ENCODE measurements around the gene SHLD1. TPM values are rescaled to one million over a fixed set of nuclear protein-coding genes. Genes with fewer than 3 reads are reported as not detected.
A peak's percentile ranks its signal among the peaks of the same experiment; 100 is the strongest.
"Not testable (repeated sequence)": the region's sequence is repeated elsewhere in the genome, so short reads cannot be mapped to it uniquely, and the experiment has no call there.

SHLD1 gene
- total RNA-seq, 3 donors from 2014 or later (not counting 1 experiment from before 2014, with no cell fraction given) = 6.6 to 12.2 (median 8.3) TPM

DNA sequence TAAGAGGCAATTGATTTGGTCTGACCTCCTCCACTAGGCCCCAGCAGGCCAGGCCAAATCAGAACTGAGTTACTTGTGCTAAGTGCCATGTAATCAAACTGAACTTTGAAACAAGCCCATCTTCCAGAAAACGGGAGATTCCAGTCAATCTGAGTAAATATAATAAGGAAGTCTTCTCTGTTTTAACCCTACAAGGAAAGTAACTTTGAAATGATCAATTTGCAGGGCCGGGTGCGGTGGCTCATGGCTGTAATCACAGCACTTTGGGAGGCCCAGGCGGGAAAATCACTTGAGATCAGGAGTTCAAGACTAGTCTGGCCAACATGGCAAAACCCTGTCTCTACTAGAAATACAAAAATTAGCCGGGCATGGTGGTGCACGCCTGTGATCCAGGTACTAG, 2.0 kb upstream of the SHLD1 start:
- DNase-seq = no peak
- Histone ChIP-seq H3K4me3 (ENCODE audit: low read length) (no peak overlapping the region), H3K27ac (ENCODE audit: low read length) (no peak overlapping the region), H3K27me3 (ENCODE audit: control insufficient read depth, insufficient read depth, low read length) (no peaks in the 10 kb centered on the region), H3K9me3 (ENCODE audit: control insufficient read depth, insufficient read depth, low read length) (no peaks in the 10 kb centered on the region), H3K4me1 (ENCODE audit: control insufficient read depth, insufficient read depth, low read length) (peaks cover 14% of the 10 kb centered on the region), H3K36me3 (ENCODE audit: control insufficient read depth, insufficient read depth, low read length) (no peaks in the 10 kb centered on the region)
- intact Hi-C loops (cut with micrococcal nuclease) = no loop called here
- Mint-ChIP-seq H3K4me3 (peak overlapping the region; percentile 25), H3K4me1 (peaks cover 11 to 19% of the 10 kb centered on the region in 2 donors), H3K27me3 (ENCODE audit: low read depth in 2 of 2) (peaks cover 7 to 8% of the 10 kb centered on the region in 2 donors), H3K36me3 (no peaks in the 10 kb centered on the region), H3K9me3 (no peaks in the 10 kb centered on the region), H3K27ac (no peak overlapping the region)
- WGBS (ENCODE audit: insufficient coverage) = 96% methylated on average over 6 of the region's 6 CpGs
- no peak for ATAC-seq
- TF ChIP-seq, protein P1, sequence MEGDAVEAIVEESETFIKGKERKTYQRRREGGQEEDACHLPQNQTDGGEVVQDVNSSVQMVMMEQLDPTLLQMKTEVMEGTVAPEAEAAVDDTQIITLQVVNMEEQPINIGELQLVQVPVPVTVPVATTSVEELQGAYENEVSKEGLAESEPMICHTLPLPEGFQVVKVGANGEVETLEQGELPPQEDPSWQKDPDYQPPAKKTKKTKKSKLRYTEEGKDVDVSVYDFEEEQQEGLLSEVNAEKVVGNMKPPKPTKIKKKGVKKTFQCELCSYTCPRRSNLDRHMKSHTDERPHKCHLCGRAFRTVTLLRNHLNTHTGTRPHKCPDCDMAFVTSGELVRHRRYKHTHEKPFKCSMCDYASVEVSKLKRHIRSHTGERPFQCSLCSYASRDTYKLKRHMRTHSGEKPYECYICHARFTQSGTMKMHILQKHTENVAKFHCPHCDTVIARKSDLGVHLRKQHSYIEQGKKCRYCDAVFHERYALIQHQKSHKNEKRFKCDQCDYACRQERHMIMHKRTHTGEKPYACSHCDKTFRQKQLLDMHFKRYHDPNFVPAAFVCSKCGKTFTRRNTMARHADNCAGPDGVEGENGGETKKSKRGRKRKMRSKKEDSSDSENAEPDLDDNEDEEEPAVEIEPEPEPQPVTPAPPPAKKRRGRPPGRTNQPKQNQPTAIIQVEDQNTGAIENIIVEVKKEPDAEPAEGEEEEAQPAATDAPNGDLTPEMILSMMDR (IDR thresholded peaks at IDR 0.05) = no peak

DNA sequence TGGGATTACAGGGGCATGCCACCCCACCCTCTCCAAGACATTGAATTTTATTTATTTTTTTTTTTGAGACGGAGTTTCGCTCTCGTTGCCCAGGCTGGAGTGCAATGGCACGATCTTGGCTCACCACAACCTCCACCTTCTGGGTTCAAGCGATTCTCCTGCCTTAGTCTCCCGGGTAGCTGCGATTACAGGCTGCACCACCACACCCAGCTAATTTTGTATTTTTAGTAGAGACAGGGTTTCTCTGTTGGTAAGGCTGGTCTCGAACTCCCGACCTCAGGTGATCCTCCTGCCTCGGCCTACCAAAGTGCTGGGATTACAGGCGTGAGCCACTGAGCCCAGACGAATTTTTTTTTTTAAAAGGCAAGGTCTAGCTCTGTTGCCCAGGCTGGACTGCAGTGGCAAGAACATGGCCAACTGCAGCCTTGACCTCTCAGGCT, 669 bp upstream of the SHLD1 start:
- H3K9me3 ChIP-seq (ENCODE audit: control insufficient read depth, insufficient read depth, low read length); H3K9me3 Mint-ChIP-seq; H3K4me3 ChIP-seq (ENCODE audit: low read length); H3K27ac Mint-ChIP-seq; H3K27me3 ChIP-seq (ENCODE audit: control insufficient read depth, insufficient read depth, low read length); H3K27me3 Mint-ChIP-seq (ENCODE audit: low read depth in 2 of 2); DNase-seq; intact Hi-C loops (cut with micrococcal nuclease); H3K36me3 ChIP-seq (ENCODE audit: control insufficient read depth, insufficient read depth, low read length); H3K4me3 Mint-ChIP-seq; H3K36me3 Mint-ChIP-seq; ATAC-seq; H3K27ac ChIP-seq (ENCODE audit: low read length): not testable (repeated sequence)
- H3K4me1 ChIP-seq (ENCODE audit: control insufficient read depth, insufficient read depth, low read length) = peaks cover 14% of the 10 kb centered on the region
- peaks cover 16 to 19% of the 10 kb centered on the region in 2 donors for H3K4me1 Mint-ChIP-seq
- WGBS (ENCODE audit: insufficient coverage) = 98% methylated on average over 9 of the region's 12 CpGs

DNA sequence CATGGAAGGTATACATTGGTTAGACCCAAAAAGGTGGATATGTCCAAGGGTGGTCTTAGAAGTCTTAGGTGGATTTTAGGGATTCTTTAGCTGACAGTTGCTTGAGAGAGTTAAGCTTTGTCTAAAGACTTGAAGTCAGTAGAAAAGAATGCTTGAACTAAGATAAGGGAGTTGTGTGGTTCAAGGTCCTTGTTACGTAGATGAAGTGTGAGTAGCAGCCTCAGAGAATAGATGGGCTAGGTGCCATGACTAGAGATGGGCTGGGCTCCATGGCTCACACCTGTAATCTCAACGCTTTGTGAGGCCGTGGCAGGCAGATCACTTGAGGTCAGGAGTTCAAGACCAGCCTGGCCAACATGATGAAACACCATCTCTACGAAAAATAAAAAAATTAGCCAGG, 1.7 kb downstream of the SHLD1 start:
- TF ChIP-seq, protein P1 (IDR thresholded peaks at IDR 0.05) = no peak
- no peaks in the 10 kb centered on the region for H3K27me3 ChIP-seq (ENCODE audit: control insufficient read depth, insufficient read depth, low read length)
- H3K27me3 Mint-ChIP-seq (ENCODE audit: low read depth in 2 of 2) = peaks cover 0 to 4% of the 10 kb centered on the region in 2 donors
- H3K9me3 Mint-ChIP-seq = no peaks in the 10 kb centered on the region
- no peak for ATAC-seq
- peak overlapping the region; percentile 94 for H3K4me3 Mint-ChIP-seq
- H3K27ac Mint-ChIP-seq = no peak overlapping the region
- no peak overlapping the region for H3K4me3 ChIP-seq (ENCODE audit: low read length)
- no peaks in the 10 kb centered on the region for H3K9me3 ChIP-seq (ENCODE audit: control insufficient read depth, insufficient read depth, low read length)
- no peak overlapping the region for H3K27ac ChIP-seq (ENCODE audit: low read length)
- H3K4me1 ChIP-seq (ENCODE audit: control insufficient read depth, insufficient read depth, low read length) = peaks cover 14% of the 10 kb centered on the region
- H3K4me1 Mint-ChIP-seq = peaks cover 16 to 19% of the 10 kb centered on the region in 2 donors
- WGBS (ENCODE audit: insufficient coverage) = 100% methylated on average over 4 of the region's 4 CpGs
- intact Hi-C loops (cut with micrococcal nuclease) = no loop called here
- H3K36me3 ChIP-seq (ENCODE audit: control insufficient read depth, insufficient read depth, low read length) = no peaks in the 10 kb centered on the region
- DNase-seq = no peak
- no peaks in the 10 kb centered on the region for H3K36me3 Mint-ChIP-seq

DNA sequence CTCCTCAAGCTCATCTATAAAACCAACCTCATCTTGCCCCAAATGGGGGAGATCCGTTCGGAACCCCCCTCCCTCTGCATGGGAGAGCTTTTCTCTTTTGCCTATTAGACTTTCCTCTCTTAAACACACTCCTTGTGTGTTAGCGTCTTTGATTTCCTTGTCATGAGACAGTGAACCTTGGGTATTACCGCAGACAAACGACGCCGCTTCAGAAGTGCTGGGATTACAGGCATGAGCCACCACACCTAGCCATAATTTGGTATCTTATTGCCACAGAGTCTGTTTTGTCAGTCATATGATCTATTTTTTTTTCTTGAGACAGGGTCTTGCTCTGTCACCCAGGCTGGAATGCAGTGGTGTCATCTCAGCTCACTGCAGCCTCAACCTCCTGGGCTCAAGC, 3.6 kb downstream of the SHLD1 start:
- no peak overlapping the region for H3K4me3 Mint-ChIP-seq
- DNase-seq (no peak), ATAC-seq (no peak)
- no peaks in the 10 kb centered on the region for H3K36me3 Mint-ChIP-seq
- H3K9me3 ChIP-seq (ENCODE audit: control insufficient read depth, insufficient read depth, low read length) = no peaks in the 10 kb centered on the region
- peaks cover 16 to 19% of the 10 kb centered on the region in 2 donors for H3K4me1 Mint-ChIP-seq
- no peaks in the 10 kb centered on the region for H3K36me3 ChIP-seq (ENCODE audit: control insufficient read depth, insufficient read depth, low read length)
- H3K27ac ChIP-seq (ENCODE audit: low read length) = no peak overlapping the region
- H3K27me3 Mint-ChIP-seq (ENCODE audit: low read depth in 2 of 2) = no peaks in the 10 kb centered on the region
- peaks cover 14% of the 10 kb centered on the region for H3K4me1 ChIP-seq (ENCODE audit: control insufficient read depth, insufficient read depth, low read length)
- TF ChIP-seq, protein P1 (IDR thresholded peaks at IDR 0.05) = no peak
- H3K27ac Mint-ChIP-seq = no peak overlapping the region
- no peaks in the 10 kb centered on the region for H3K9me3 Mint-ChIP-seq
- no peaks in the 10 kb centered on the region for H3K27me3 ChIP-seq (ENCODE audit: control insufficient read depth, insufficient read depth, low read length)
- 97% methylated on average over 7 of the region's 7 CpGs for WGBS (ENCODE audit: insufficient coverage)
- no peak overlapping the region for H3K4me3 ChIP-seq (ENCODE audit: low read length)
- intact Hi-C loops (cut with micrococcal nuclease) = no loop called here

Data from natural killer cell (primary cell).